A549 (cell line): Measurements from ENCODE around the gene GALR1. TPM values are rescaled to one million over a fixed set of nuclear protein-coding genes. Genes with fewer than 3 reads are reported as not detected.

Source experiments
- ATAC-seq, 2 experiments: fragments of 200-7000 bp in 1 of 2; fragments of >200 bp in 1 of 2; cut with Nextera tagmentation in 1 of 2; cut with Tn5 transposase in 1 of 2; 3 replicates each; pipeline versions ENCODE4 v1.8.0 to v1.9.1; 2018 to 2020; ENCODE audit warnings: mild to moderate bottlenecking in 1 of 2, moderate library complexity in 1 of 2
- CTCF ChIA-PET: fragments of 300-600 bp; sonication (Branson Sonifier 250); formaldehyde crosslinking; extraction: SDS; loops from one replicate; lab custom pipeline; 2021; ENCODE audit warnings: antibody characterized with exemption, inconsistent platforms; lab: Yijun Ruan, JAX
- POLR2A ChIA-PET: fragments of 350-600 bp; formaldehyde crosslinking; extraction: SDS; loops from one replicate; lab custom pipeline; 2021; ENCODE audit warnings: antibody characterized with exemption, inconsistent platforms; lab: Yijun Ruan, JAX
- DNase-seq, 2 experiments: peaks; one replicate each; pipeline versions ENCODE4 v3.0.0 to v3.0.0-alpha.2; 2011 to 2016; ENCODE audit warnings: low read depth in 1 of 2, low spot score in 1 of 2
- FAIRE-seq: peaks from 2 replicates; lab custom pipeline; 2011; peaks lifted over from hg19 to GRCh38; lab: Jason Lieb, UNC
- H3K27ac ChIP-seq, 2 experiments: fragments of >200 bp; sonication (Bioruptor Twin); formaldehyde crosslinking; 3 replicates each; pipeline ENCODE4 v1.5.1; 2016 to 2017
- H3K4me1 ChIP-seq: fragments of >200 bp; sonication (Bioruptor Twin); formaldehyde crosslinking; 3 replicates; pipeline ENCODE4 v1.6.1; 2016
- H3K4me2 ChIP-seq: fragments of >200 bp; sonication (Bioruptor Twin); formaldehyde crosslinking; 3 replicates; pipeline ENCODE4 v1.6.1; 2016
- H3K4me3 ChIP-seq: fragments of >200 bp; sonication (Bioruptor Twin); formaldehyde crosslinking; 3 replicates; pipeline ENCODE4 v1.5.1; 2016
- H3K9me3 ChIP-seq: fragments of >200 bp; sonication (Bioruptor Twin); formaldehyde crosslinking; 3 replicates; pipeline ENCODE4 v1.6.1; 2016
- BHLHE40 ChIP-seq: IDR thresholded peaks from 2 replicates; pipeline ENCODE4 v1.6.1; 2012; ENCODE audit warnings: low read depth, low read length, inconsistent platforms
- CBX2 ChIP-seq: fragments of 200-600 bp; sonication (generic); IDR thresholded peaks from 2 replicates; pipeline ENCODE4 v1.6.1; 2016; ENCODE audit warnings: low read depth, mild to moderate bottlenecking, borderline replicate concordance
- CHD2 ChIP-seq: fragments of 150-350 bp; IDR thresholded peaks from 2 replicates; pipeline ENCODE4 v1.6.1; 2014; ENCODE audit warnings: low read length; ENCODE audit not compliant: partially characterized antibody
- ELK1 ChIP-seq: fragments of 150-350 bp; IDR thresholded peaks from 2 replicates; pipeline ENCODE4 v1.6.1; 2014; ENCODE audit warnings: low read depth, mild to moderate bottlenecking, low read length
- KDM1A ChIP-seq: fragments of 200-600 bp; sonication (generic); IDR thresholded peaks from 2 replicates; pipeline ENCODE4 v1.6.1; 2016; ENCODE audit warnings: low read depth, mild to moderate bottlenecking
- MAX ChIP-seq: IDR thresholded peaks from 2 replicates; pipeline ENCODE4 v1.6.1; 2012
- MAZ ChIP-seq: fragments of 150-350 bp; IDR thresholded peaks from 2 replicates; pipeline ENCODE4 v1.6.1; 2014; ENCODE audit warnings: antibody characterized with exemption, low read depth, low read length, borderline replicate concordance
- NPAS2 ChIP-seq: fragments of 250-450 bp; sonication (Bioruptor Pico); IDR thresholded peaks from 2 replicates; pipeline ENCODE4 v1.8.0; 2022; ENCODE audit warnings: mild to moderate bottlenecking, moderate library complexity, borderline replicate concordance
- PHF8 ChIP-seq: fragments of 200-600 bp; sonication (generic); IDR thresholded peaks from 2 replicates; pipeline ENCODE4 v1.6.1; 2016; ENCODE audit warnings: low read depth, mild to moderate bottlenecking, antibody characterized with exemption, moderate library complexity, borderline replicate concordance
- POLR2AphosphoS2 ChIP-seq: conservative IDR thresholded peaks from 2 replicates; pipeline ENCODE4 v1.6.1; 2012; ENCODE audit warnings: low read length, improper control_type of control experiment, inconsistent platforms
- RARB ChIP-seq: fragments of 250-450 bp; sonication (Bioruptor Pico); IDR thresholded peaks from 2 replicates; pipeline ENCODE4 v1.8.0; 2021; ENCODE audit warnings: mild to moderate bottlenecking, moderate library complexity
- RNF2 ChIP-seq: fragments of 200-600 bp; sonication (generic); IDR thresholded peaks from 2 replicates; pipeline ENCODE4 v1.6.1; 2016; ENCODE audit warnings: low read depth, mild to moderate bottlenecking, antibody characterized with exemption, moderate library complexity, borderline replicate concordance
- SMC3 ChIP-seq: fragments of >200 bp; sonication (Bioruptor Twin); formaldehyde crosslinking; IDR thresholded peaks from 3 replicates; pipeline ENCODE4 v1.6.1; 2018; ENCODE audit warnings: inconsistent platforms
- TP53 ChIP-seq: fragments of 250-450 bp; sonication (Bioruptor Pico); IDR thresholded peaks from 2 replicates; pipeline ENCODE4 v1.5.0; 2021; ENCODE audit warnings: mild to moderate bottlenecking, moderate library complexity
- ZFP36 ChIP-seq: fragments of 450-650 bp; IDR thresholded peaks from 2 replicates; pipeline ENCODE4 v1.6.1; 2014; ENCODE audit warnings: borderline replicate concordance; ENCODE audit not compliant: partially characterized antibody
- WGBS: methylation state at CpG from one replicate; pipeline ENCODE4 v1.1.6; 2017; ENCODE audit errors: missing lambda C conversion rate; 5-methylcytosine and 5-hydroxymethylcytosine counted together
- polyA plus RNA-seq, 4 experiments: library from polyadenylated mRNA; depleted of rRNA in 3 of 4; stranded (reverse); fragments of >200 nt; fragmentation: RNase III in 1 of 4; extraction: RNeasy Plus Mini Kit Qiagen cat#74134 plus additional on column Dnase treatment in 1 of 4; gene quantifications; 2 replicates in 3 of 4; 3 replicates in 1 of 4; pipeline ENCODE4 v1.2.3, GENCODE V29; 2011 to 2017

The GALR1 gene
- polyA plus RNA-seq, 2 of the 4 experiments (the other 2 are of a cell fraction): not detected

- H3K9me3 ChIP-seq: no peaks in the 10 kb centered on the region
- FAIRE-seq: no peak
- ATAC-seq: no peak
- H3K4me1 ChIP-seq: no peaks in the 10 kb centered on the region
- no peak overlapping the region for H3K4me2 ChIP-seq
- POLR2A ChIA-PET: no interaction called here
- CTCF ChIA-PET: no interaction called here
- TF ChIP-seq SMC3 (no peak), TP53 (CRISPR knock-in tag) (no peak), CHD2 (no peak), MAZ (no peak), CBX2 (no peak), NPAS2 (no peak), RARB (no peak), PHF8 (no peak), MAX (no peak), BHLHE40 (no peak), ELK1 (no peak), RNF2 (no peak), ZFP36 (no peak), POLR2AphosphoS2 (no peak), KDM1A (no peak)
- H3K4me3 ChIP-seq: no peak overlapping the region
- 19% methylated on average over 12 of the region's 12 CpGs for WGBS
- H3K27ac ChIP-seq: no peak overlapping the region
- no peak for DNase-seq
These were observed 74.1 kb downstream of the GALR1 start for GRCh38 chr18:77323640-77324299.

Other genes with a start within 250 kb of the GALR1 start
- gene MBP, start 117.1 kb upstream of the GALR1 start, polyA plus RNA-seq (2011; rRNA removed): 28.6 and 33.1 TPM in 2 replicates
- gene MBP, start 117.1 kb upstream of the GALR1 start, polyA plus RNA-seq (2017; fragmentation: RNase III; extraction: RNeasy Plus Mini Kit Qiagen cat#74134 plus additional on column Dnase treatment): 8.5 to 9.0 TPM (median 8.6 TPM) in 3 replicates